Activated T-cell treated with anti-CD3 and anti-CD28 coated beads, Interleukin-2, amount 50 U/mL, for 24 hours (primary cell): ENCODE measurements around the gene SHC2.
A peak's percentile ranks its signal among the peaks of the same experiment; 100 is the strongest.
"Not testable (repeated sequence)": the region's sequence is repeated elsewhere in the genome, so short reads cannot be mapped to it uniquely, and the experiment has no call there.

Experiments
- DNase-seq: peaks from one replicate; pipeline ENCODE4 v3.0.0-alpha.2; 2020
- H3K27ac Mint-ChIP-seq: 2 replicates; pipeline ENCODE4 v1.8.0; 2020; ENCODE audit warnings: mild to moderate bottlenecking, mixed read lengths
- H3K27me3 Mint-ChIP-seq: 2 replicates; pipeline ENCODE4 v1.8.0; 2020; ENCODE audit warnings: mixed read lengths
- H3K36me3 Mint-ChIP-seq: 2 replicates; pipeline ENCODE4 v1.8.0; 2020; ENCODE audit warnings: low read depth, mixed read lengths
- H3K4me1 Mint-ChIP-seq: 2 replicates; pipeline ENCODE4 v1.8.0; 2020; ENCODE audit warnings: low read depth, mixed read lengths
- H3K4me3 Mint-ChIP-seq: 2 replicates; pipeline ENCODE4 v1.8.0; 2020; ENCODE audit warnings: mild to moderate bottlenecking, moderate library complexity, mixed read lengths
- H3K9me3 Mint-ChIP-seq: 2 replicates; pipeline ENCODE4 v1.8.0; 2020; ENCODE audit warnings: mixed read lengths

Gene SHC2

GRCh38 chr19:483332-484072 lies 22.7 kb upstream of the SHC2 start:
- H3K9me3 Mint-ChIP-seq = peaks cover 14% of the 10 kb centered on the region
- H3K27ac Mint-ChIP-seq = no peak overlapping the region
- peaks cover 8% of the 10 kb centered on the region for H3K4me1 Mint-ChIP-seq
- peaks cover 26% of the 10 kb centered on the region for H3K27me3 Mint-ChIP-seq
- no peak for DNase-seq
- no peaks in the 10 kb centered on the region for H3K36me3 Mint-ChIP-seq
- no peak overlapping the region for H3K4me3 Mint-ChIP-seq

- no peak for DNase-seq
- H3K4me3 Mint-ChIP-seq = no peak overlapping the region
- H3K27ac Mint-ChIP-seq = no peak overlapping the region
- H3K36me3 Mint-ChIP-seq = no peaks in the 10 kb centered on the region
- H3K4me1 Mint-ChIP-seq = peaks cover 5% of the 10 kb centered on the region
- H3K9me3 Mint-ChIP-seq = peaks cover 14% of the 10 kb centered on the region
- H3K27me3 Mint-ChIP-seq = peaks cover 26% of the 10 kb centered on the region
Observed at GRCh38 chr19:482186-483041, 21.6 kb upstream of the SHC2 start.

- not testable (repeated sequence) for H3K4me1 Mint-ChIP-seq, H3K36me3 Mint-ChIP-seq, DNase-seq, H3K4me3 Mint-ChIP-seq
- Mint-ChIP-seq H3K27ac (peak overlapping the region; percentile 86), H3K9me3 (peaks cover 14% of the 10 kb centered on the region), H3K27me3 (peaks cover 21% of the 10 kb centered on the region)
Observed at GRCh38 chr19:481100-481499, 20.3 kb upstream of the SHC2 start.

GRCh38 chr19:480016-480855 lies 19.4 kb upstream of the SHC2 start:
- Mint-ChIP-seq H3K4me1 (peaks cover 5% of the 10 kb centered on the region), H3K4me3 (peak overlapping the region; percentile 3), H3K36me3 (no peaks in the 10 kb centered on the region), H3K27ac (peak overlapping the region; percentile 86), H3K27me3 (peaks cover 12% of the 10 kb centered on the region), H3K9me3 (peaks cover 14% of the 10 kb centered on the region)
- DNase-seq = peak; percentile 62

- Mint-ChIP-seq H3K4me3 (no peak overlapping the region), H3K4me1 (peaks cover 5% of the 10 kb centered on the region), H3K27ac (no peak overlapping the region), H3K36me3 (no peaks in the 10 kb centered on the region), H3K27me3 (peaks cover 2% of the 10 kb centered on the region), H3K9me3 (peaks cover 14% of the 10 kb centered on the region)
- no peak for DNase-seq
Observed at GRCh38 chr19:478976-479375, 18.1 kb upstream of the SHC2 start.

- Mint-ChIP-seq H3K27me3 (no peaks in the 10 kb centered on the region), H3K27ac (no peak overlapping the region), H3K4me1 (peaks cover 5% of the 10 kb centered on the region), H3K9me3 (peaks cover 14% of the 10 kb centered on the region), H3K36me3 (no peaks in the 10 kb centered on the region), H3K4me3 (no peak overlapping the region)
- DNase-seq = no peak
Observed at GRCh38 chr19:478236-478903, 17.5 kb upstream of the SHC2 start.

- no peaks in the 10 kb centered on the region for H3K27me3 Mint-ChIP-seq
- H3K36me3 Mint-ChIP-seq = no peaks in the 10 kb centered on the region
- no peak overlapping the region for H3K4me3 Mint-ChIP-seq
- DNase-seq = no peak
- H3K4me1 Mint-ChIP-seq = peaks cover 5% of the 10 kb centered on the region
- no peak overlapping the region for H3K27ac Mint-ChIP-seq
- H3K9me3 Mint-ChIP-seq = peaks cover 6% of the 10 kb centered on the region
Observed at GRCh38 chr19:475360-475759, 14.5 kb upstream of the SHC2 start.

- no peak for DNase-seq
- no peaks in the 10 kb centered on the region for H3K9me3 Mint-ChIP-seq
- H3K27ac Mint-ChIP-seq = no peak overlapping the region
- H3K4me1 Mint-ChIP-seq = no peaks in the 10 kb centered on the region
- no peak overlapping the region for H3K4me3 Mint-ChIP-seq
- no peaks in the 10 kb centered on the region for H3K36me3 Mint-ChIP-seq
- H3K27me3 Mint-ChIP-seq = no peaks in the 10 kb centered on the region
Observed at GRCh38 chr19:474126-475078, 13.6 kb upstream of the SHC2 start.

GRCh38 chr19:472005-472858 lies 11.4 kb upstream of the SHC2 start:
- Mint-ChIP-seq H3K36me3 (no peaks in the 10 kb centered on the region), H3K4me1 (no peaks in the 10 kb centered on the region), H3K27me3 (no peaks in the 10 kb centered on the region), H3K4me3 (no peak overlapping the region), H3K27ac (no peak overlapping the region), H3K9me3 (no peaks in the 10 kb centered on the region)
- no peak for DNase-seq

GRCh38 chr19:470701-471100 lies 9.9 kb upstream of the SHC2 start:
- H3K27ac Mint-ChIP-seq = no peak overlapping the region
- H3K36me3 Mint-ChIP-seq = no peaks in the 10 kb centered on the region
- no peaks in the 10 kb centered on the region for H3K4me1 Mint-ChIP-seq
- no peak overlapping the region for H3K4me3 Mint-ChIP-seq
- H3K9me3 Mint-ChIP-seq = no peaks in the 10 kb centered on the region
- no peak for DNase-seq
- no peaks in the 10 kb centered on the region for H3K27me3 Mint-ChIP-seq

- H3K9me3 Mint-ChIP-seq = no peaks in the 10 kb centered on the region
- DNase-seq = no peak
- no peaks in the 10 kb centered on the region for H3K4me1 Mint-ChIP-seq
- no peaks in the 10 kb centered on the region for H3K27me3 Mint-ChIP-seq
- H3K27ac Mint-ChIP-seq = no peak overlapping the region
- no peaks in the 10 kb centered on the region for H3K36me3 Mint-ChIP-seq
- H3K4me3 Mint-ChIP-seq = no peak overlapping the region
Observed at GRCh38 chr19:469833-470232, 9.0 kb upstream of the SHC2 start.

- Mint-ChIP-seq H3K27me3 (no peaks in the 10 kb centered on the region), H3K4me1 (no peaks in the 10 kb centered on the region), H3K36me3 (no peaks in the 10 kb centered on the region), H3K9me3 (no peaks in the 10 kb centered on the region), H3K27ac (no peak overlapping the region), H3K4me3 (no peak overlapping the region)
- no peak for DNase-seq
Observed at GRCh38 chr19:468587-469256, 7.9 kb upstream of the SHC2 start.
